Common myeloid progenitor, CD34-positive (primary cell): ENCODE measurements around the gene DNMT3A. TPM values are rescaled to one million over a fixed set of nuclear protein-coding genes. Genes with fewer than 3 reads are reported as not detected.
A peak's percentile ranks its signal among the peaks of the same experiment; 100 is the strongest.

Experiments used
- CTCF ChIA-PET: fragments of 350-600 bp; sonication (Branson Sonifier 250); formaldehyde crosslinking; loops from one replicate; lab custom pipeline; 2021; ENCODE audit warnings: antibody characterized with exemption; lab: Charles Lee
- POLR2A ChIA-PET: fragments of 350-600 bp; sonication (Branson Sonifier 250); formaldehyde crosslinking; loops from one replicate; lab custom pipeline; 2021; ENCODE audit warnings: antibody characterized with exemption; lab: Charles Lee
- DNase-seq, 3 donors: peaks; one replicate each; pipeline versions ENCODE4 v3.0.0 to v3.0.0-alpha.2; 2013
- H3K27ac ChIP-seq, 2 experiments: 1 replicate in 1 of 2; 2 replicates in 1 of 2; pipeline ENCODE4 v1.7.0; 2013; ENCODE audit warnings: inconsistent platforms in 2 of 2, low read length in 2 of 2, mild to moderate bottlenecking in 2 of 2, low read depth in 1 of 2, moderate library complexity in 1 of 2; ENCODE audit not compliant: severe bottlenecking in 2 of 2, insufficient read depth in 1 of 2, poor library complexity in 1 of 2
- H3K27me3 ChIP-seq, 5 experiments: replicated peaks in 2 of 5; 1 replicate in 3 of 5; 2 replicates in 2 of 5; pipeline versions ENCODE4 v1.6.1 to v1.7.0; 2013; ENCODE audit warnings: low read length in 4 of 5, mild to moderate bottlenecking in 2 of 5, moderate library complexity in 2 of 5, inconsistent platforms in 1 of 5; ENCODE audit not compliant: insufficient read depth in 5 of 5, control insufficient read depth in 4 of 5
- H3K36me3 ChIP-seq, 4 experiments: 1 replicate in 2 of 4; 2 replicates in 2 of 4; pipeline versions ENCODE4 v1.6.1 to v1.7.0; 2013; ENCODE audit warnings: low read length in 3 of 4, control low read depth in 1 of 4, mild to moderate bottlenecking in 1 of 4; ENCODE audit not compliant: control insufficient read depth in 4 of 4, insufficient read depth in 4 of 4
- H3K4me1 ChIP-seq, 4 experiments: 1 replicate in 3 of 4; 2 replicates in 1 of 4; pipeline versions ENCODE4 v1.6.1 to v1.7.1; 2013; ENCODE audit warnings: low read length in 3 of 4, mild to moderate bottlenecking in 3 of 4, control low read depth in 1 of 4, inconsistent platforms in 1 of 4, moderate library complexity in 1 of 4; ENCODE audit not compliant: control insufficient read depth in 4 of 4, insufficient read depth in 4 of 4; ENCODE audit errors: control extremely low read depth in 1 of 4
- H3K4me3 ChIP-seq, 7 experiments: 1 replicate in 4 of 7; 2 replicates in 3 of 7; pipeline versions ENCODE4 v1.5.1 to v1.7.0; 2013; ENCODE audit warnings: mild to moderate bottlenecking in 7 of 7, low read length in 6 of 7, moderate library complexity in 6 of 7, inconsistent platforms in 2 of 7, low read depth in 2 of 7, control low read depth in 1 of 7; ENCODE audit not compliant: insufficient read depth in 4 of 7, control insufficient read depth in 1 of 7; ENCODE audit errors: extremely low read depth in 1 of 7
- H3K9me3 ChIP-seq, 5 experiments: 1 replicate in 4 of 5; 2 replicates in 1 of 5; pipeline versions ENCODE4 v1.6.1 to v1.7.1; 2013; ENCODE audit warnings: low read length in 4 of 5, mild to moderate bottlenecking in 2 of 5, inconsistent platforms in 1 of 5, low read depth in 1 of 5, moderate library complexity in 1 of 5; ENCODE audit not compliant: control insufficient read depth in 4 of 5, insufficient read depth in 2 of 5; ENCODE audit errors: control extremely low read depth in 1 of 5
- WGBS: methylation state at CpG from one replicate; pipeline ENCODE4 v1.1.5; 2013; ENCODE audit not compliant: insufficient coverage; 5-methylcytosine and 5-hydroxymethylcytosine counted together
- polyA plus RNA-seq: library from polyadenylated mRNA; unstranded; fragments of 120-200 nt; gene quantifications from one replicate; pipeline ENCODE4 v1.2.1, GENCODE V29; 2013

The DNMT3A gene
- polyA plus RNA-seq = 48.5 TPM

GRCh38 chr2:25341753-25342371 lies at the start of gene DNMT3A:
TSS of gene DNMT3A (minus strand) at chr2:25341925. CDS start at chr2:25313984, 27,941 bp downstream.
- Histone ChIP-seq H3K36me3 (peaks cover 0 to 5% (median 3%) of the 10 kb centered on the region in 4 experiments), H3K4me3 (peak within 1 kb of the TSS; percentile 52 to 82 (median 68)), H3K27me3 (no peaks in the 10 kb centered on the region), H3K4me1 (peaks cover 0 to 23% (median 18%) of the 10 kb centered on the region in 4 experiments), H3K9me3 (no peaks in the 10 kb centered on the region), H3K27ac (no peak within 1 kb of the TSS)
- ChIA-PET POLR2A (no interaction called here), CTCF (interaction anchor here (1.1 to 2.0 kb wide), 9 partner anchors 14 to 276 kb away, joined by 3 to 9 read pairs (median 3); no protein-coding TSS in a partner anchor)
- peak; percentile 29 to 62 (median 42) for DNase-seq
- WGBS = 0% methylated on average over 63 of the region's 100 CpGs

GRCh38 chr2:25389161-25389560 lies 47.4 kb upstream of the DNMT3A start:
- Histone ChIP-seq H3K4me1 (no peaks in the 10 kb centered on the region), H3K27me3 (no peaks in the 10 kb centered on the region), H3K36me3 (peaks cover 0 to 14% (median 8%) of the 10 kb centered on the region in 4 experiments), H3K9me3 (no peaks in the 10 kb centered on the region), H3K4me3 (no peak overlapping the region), H3K27ac (no peak overlapping the region)
- ChIA-PET CTCF (interaction anchor here (1.4 kb wide), 1 partner anchor 13 kb away, joined by 5 read pairs; no protein-coding TSS in a partner anchor), POLR2A (no interaction called here)
- no peak for DNase-seq
- 100% methylated on average over 9 of the region's 9 CpGs for WGBS

GRCh38 chr2:25388491-25388890 lies 46.8 kb upstream of the DNMT3A start:
- H3K4me1 ChIP-seq = no peaks in the 10 kb centered on the region
- H3K9me3 ChIP-seq = no peaks in the 10 kb centered on the region
- no peak overlapping the region for H3K27ac ChIP-seq
- POLR2A ChIA-PET = interaction anchor here (0.6 to 1.0 kb wide), 2 partner anchors 54 to 68 kb away, joined by 3 to 4 read pairs; no protein-coding TSS in a partner anchor
- no peak for DNase-seq
- no peaks in the 10 kb centered on the region for H3K27me3 ChIP-seq
- H3K4me3 ChIP-seq = no peak overlapping the region
- CTCF ChIA-PET = interaction anchor here (1.4 kb wide), 1 partner anchor 13 kb away, joined by 5 read pairs; no protein-coding TSS in a partner anchor
- 100% methylated on average over 1 of the region's 6 CpGs for WGBS
- H3K36me3 ChIP-seq = peaks cover 0 to 14% (median 8%) of the 10 kb centered on the region in 4 experiments

GRCh38 chr2:25387876-25388449 lies 46.2 kb upstream of the DNMT3A start:
- CTCF ChIA-PET = no interaction called here
- H3K27me3 ChIP-seq = no peaks in the 10 kb centered on the region

GRCh38 chr2:25386971-25387875 lies 45.5 kb upstream of the DNMT3A start:
- H3K4me1 ChIP-seq = no peaks in the 10 kb centered on the region
- no peaks in the 10 kb centered on the region for H3K27me3 ChIP-seq
- ChIA-PET CTCF (interaction anchor here (1.1 to 1.9 kb wide), 2 partner anchors 132 to 179 kb away, joined by 3 to 7 read pairs; no protein-coding TSS in a partner anchor), POLR2A (interaction anchor here (0.5 kb wide), 1 partner anchor 791 kb away, joined by 3 read pairs; no protein-coding TSS in a partner anchor)
- H3K4me3 ChIP-seq = no peak overlapping the region
- no peak overlapping the region for H3K27ac ChIP-seq
- H3K36me3 ChIP-seq = peaks cover 0 to 14% (median 8%) of the 10 kb centered on the region in 4 experiments
- WGBS = 98% methylated on average over 14 of the region's 19 CpGs
- H3K9me3 ChIP-seq = no peaks in the 10 kb centered on the region
- no peak for DNase-seq

More at GRCh38 chr2:25387876-25388449, 46.2 kb upstream of the DNMT3A start:
- POLR2A ChIA-PET = interaction anchor here (0.6 to 1.0 kb wide), 2 partner anchors 54 to 69 kb away, joined by 3 to 4 read pairs; no protein-coding TSS in a partner anchor
- H3K4me1 ChIP-seq = no peaks in the 10 kb centered on the region
- 94% methylated on average over 17 of the region's 17 CpGs for WGBS
- no peak overlapping the region for H3K27ac ChIP-seq
- H3K36me3 ChIP-seq = peaks cover 0 to 14% (median 8%) of the 10 kb centered on the region in 4 experiments
- no peak for DNase-seq
- H3K4me3 ChIP-seq = no peak overlapping the region
- H3K9me3 ChIP-seq = no peaks in the 10 kb centered on the region

- 99% methylated on average over 7 of the region's 8 CpGs for WGBS
- Histone ChIP-seq H3K4me3 (no peak overlapping the region), H3K4me1 (no peaks in the 10 kb centered on the region), H3K27me3 (no peaks in the 10 kb centered on the region), H3K36me3 (peaks cover 0 to 14% (median 8%) of the 10 kb centered on the region in 4 experiments), H3K27ac (no peak overlapping the region), H3K9me3 (no peaks in the 10 kb centered on the region)
- ChIA-PET CTCF (interaction anchor here (1.0 to 1.9 kb wide), 3 partner anchors 10 to 181 kb away, joined by 3 to 7 read pairs (median 4); no protein-coding TSS in a partner anchor), POLR2A (no interaction called here)
- no peak for DNase-seq
Measured at GRCh38 chr2:25385910-25386309, 44.2 kb upstream of the DNMT3A start.
